Subcutaneous abdominal adipose tissue (tissue), 5 donors: ENCODE measurements around the gene EPG5.

ENCODE experiments used
- H3K27ac ChIP-seq: one replicate; pipeline ENCODE4 v1.7.0; 2013; ENCODE audit warnings: low read depth, mild to moderate bottlenecking, inconsistent platforms, low read length, moderate library complexity
- H3K27me3 ChIP-seq, 5 donors: one replicate each; pipeline ENCODE4 v1.7.0; 2013; ENCODE audit warnings: low read length in 5 of 5, inconsistent platforms in 1 of 5; ENCODE audit not compliant: control insufficient read depth in 5 of 5, insufficient read depth in 4 of 5
- H3K36me3 ChIP-seq, 5 donors: one replicate each; pipeline ENCODE4 v1.7.0; 2013; ENCODE audit warnings: low read length in 5 of 5; ENCODE audit not compliant: control insufficient read depth in 5 of 5, insufficient read depth in 5 of 5
- H3K4me1 ChIP-seq, 5 donors: one replicate each; pipeline ENCODE4 v1.7.0; 2013; ENCODE audit warnings: low read length in 5 of 5, mild to moderate bottlenecking in 3 of 5, moderate library complexity in 1 of 5; ENCODE audit not compliant: control insufficient read depth in 5 of 5, insufficient read depth in 5 of 5
- H3K4me3 ChIP-seq, 5 donors: one replicate each; pipeline ENCODE4 v1.7.0; 2013; ENCODE audit warnings: low read length in 5 of 5, low read depth in 1 of 5
- H3K9ac ChIP-seq, 5 donors: one replicate each; pipeline ENCODE4 v1.7.0; 2013; ENCODE audit warnings: low read length in 5 of 5, mild to moderate bottlenecking in 4 of 5, moderate library complexity in 3 of 5
- H3K9me3 ChIP-seq, 5 donors: one replicate each; pipeline ENCODE4 v1.7.0; 2013; ENCODE audit warnings: low read length in 5 of 5; ENCODE audit not compliant: control insufficient read depth in 5 of 5
- donor health status: healthy.
- donor health status: healthy.
- donor health status: healthy.
- donor health status: healthy.
- donor health status: healthy.

EPG5 gene

DNA sequence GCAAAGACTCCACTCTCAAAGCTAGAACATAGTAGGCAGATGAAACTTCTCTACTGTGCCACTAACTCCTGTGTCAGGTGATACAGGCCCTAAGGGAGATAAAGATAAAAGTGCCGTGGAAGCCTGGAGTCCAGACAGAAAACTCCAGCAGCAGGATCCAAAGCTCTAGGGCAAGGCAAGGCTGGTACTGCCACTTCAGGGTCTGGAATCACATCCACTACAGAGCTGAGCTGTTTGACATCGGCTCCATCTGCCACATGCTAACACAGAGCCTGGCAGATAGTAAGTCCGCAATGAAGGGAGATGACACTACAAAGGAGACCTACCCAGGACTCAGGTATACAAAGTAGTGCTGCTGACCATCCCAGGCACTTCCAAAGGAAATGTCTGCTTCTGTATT lies 34.4 kb downstream of the EPG5 start:
- peaks cover 40 to 65% (median 52%) of the 10 kb centered on the region in 5 donors for H3K36me3 ChIP-seq
- no peaks in the 10 kb centered on the region for H3K4me1 ChIP-seq
- H3K9ac ChIP-seq, result no peak overlapping the region
- no peaks in the 10 kb centered on the region for H3K9me3 ChIP-seq
- H3K27me3 ChIP-seq, result no peaks in the 10 kb centered on the region
- no peak overlapping the region for H3K4me3 ChIP-seq
- H3K27ac ChIP-seq, result no peak overlapping the region

DNA sequence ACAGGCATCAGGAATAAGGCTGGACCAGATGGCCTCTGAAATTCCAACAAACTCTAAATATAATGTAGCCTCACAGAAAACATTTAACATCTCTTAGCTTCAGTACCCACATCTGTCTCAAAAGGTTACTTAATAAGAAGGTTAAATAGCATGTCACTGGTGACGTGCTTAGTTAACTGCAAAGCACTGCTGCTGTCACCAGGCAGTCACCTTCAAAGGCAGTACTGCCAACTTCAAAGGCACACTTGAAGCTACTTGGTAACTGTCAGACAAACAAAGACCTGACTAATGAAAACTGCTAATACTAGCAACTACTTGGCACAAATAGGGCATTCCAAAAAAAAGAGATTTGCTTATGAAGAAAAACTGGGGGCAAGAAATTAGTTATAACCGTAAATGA lies 36.2 kb downstream of the EPG5 start:
- H3K4me1 ChIP-seq, result no peaks in the 10 kb centered on the region
- no peak overlapping the region for H3K4me3 ChIP-seq
- no peak overlapping the region for H3K9ac ChIP-seq
- H3K9me3 ChIP-seq, result no peaks in the 10 kb centered on the region
- H3K27ac ChIP-seq, result no peak overlapping the region
- H3K27me3 ChIP-seq, result no peaks in the 10 kb centered on the region
- H3K36me3 ChIP-seq, result peaks cover 46 to 72% (median 59%) of the 10 kb centered on the region in 5 donors

- Histone ChIP-seq H3K9me3 (no peaks in the 10 kb centered on the region), H3K27ac (no peak overlapping the region), H3K36me3 (peaks cover 56 to 88% (median 73%) of the 10 kb centered on the region in 5 donors), H3K9ac (no peak overlapping the region), H3K27me3 (no peaks in the 10 kb centered on the region), H3K4me3 (no peak overlapping the region), H3K4me1 (no peaks in the 10 kb centered on the region)
These were observed 40.4 kb downstream of the EPG5 start for GRCh38 chr18:45926691-45927090.

DNA sequence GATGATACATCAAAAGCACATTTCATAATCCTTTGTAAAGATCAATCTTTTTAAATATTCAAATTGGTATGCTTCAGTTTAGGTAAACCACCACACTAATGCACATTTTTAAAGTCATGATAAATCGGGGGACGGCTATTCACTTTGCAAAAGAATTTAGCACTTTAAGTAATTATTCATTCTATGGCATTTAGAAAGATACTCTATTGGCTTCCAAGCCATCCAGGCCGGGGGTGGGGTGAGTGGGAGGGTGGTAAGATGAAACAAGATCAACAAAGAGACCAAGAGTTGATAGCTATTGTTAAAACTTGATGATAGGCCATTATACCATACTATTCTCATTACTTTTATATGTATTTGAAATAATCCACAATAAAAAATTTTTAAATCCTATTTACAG lies 41.0 kb downstream of the EPG5 start:
- Histone ChIP-seq H3K27ac (no peak overlapping the region), H3K4me1 (no peaks in the 10 kb centered on the region), H3K4me3 (no peak overlapping the region), H3K27me3 (no peaks in the 10 kb centered on the region), H3K36me3 (peaks cover 58 to 87% (median 76%) of the 10 kb centered on the region in 5 donors), H3K9ac (no peak overlapping the region), H3K9me3 (no peaks in the 10 kb centered on the region)

DNA sequence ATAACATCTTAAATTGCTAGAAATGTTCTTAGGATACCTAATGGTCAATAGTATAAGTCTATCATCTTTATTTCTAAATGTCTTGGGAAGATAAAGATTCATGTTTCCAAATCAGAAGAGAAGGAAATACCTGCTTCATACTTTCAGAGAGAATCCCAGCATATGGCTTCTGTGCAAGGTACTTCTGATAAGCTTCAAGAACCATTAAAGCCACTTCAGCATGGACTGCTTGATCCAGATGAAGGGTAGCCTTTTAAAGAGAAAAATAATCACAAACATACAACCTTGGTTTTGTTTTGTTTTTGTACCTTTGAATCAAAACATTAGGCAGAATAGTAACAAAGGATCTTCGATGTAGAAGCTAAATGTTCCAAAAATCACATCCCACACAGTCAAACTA lies 44.0 kb downstream of the EPG5 start:
- Histone ChIP-seq H3K4me3 (no peak overlapping the region), H3K4me1 (peaks cover 0 to 10% (median 8%) of the 10 kb centered on the region in 5 donors), H3K27me3 (no peaks in the 10 kb centered on the region), H3K27ac (no peak overlapping the region), H3K9me3 (no peaks in the 10 kb centered on the region), H3K9ac (no peak overlapping the region), H3K36me3 (peaks cover 38 to 74% (median 60%) of the 10 kb centered on the region in 5 donors)

GRCh38 chr18:45920367-45920766 lies 46.8 kb downstream of the EPG5 start:
- Histone ChIP-seq H3K4me1 (peaks cover 0 to 10% (median 8%) of the 10 kb centered on the region in 5 donors), H3K27ac (no peak overlapping the region), H3K9me3 (no peaks in the 10 kb centered on the region), H3K36me3 (peaks cover 46 to 79% (median 68%) of the 10 kb centered on the region in 5 donors), H3K27me3 (no peaks in the 10 kb centered on the region), H3K4me3 (no peak overlapping the region), H3K9ac (no peak overlapping the region)

- peaks cover 44 to 76% (median 67%) of the 10 kb centered on the region in 5 donors for H3K36me3 ChIP-seq
- no peaks in the 10 kb centered on the region for H3K9me3 ChIP-seq
- H3K9ac ChIP-seq, result no peak overlapping the region
- H3K27ac ChIP-seq, result no peak overlapping the region
- H3K4me3 ChIP-seq, result no peak overlapping the region
- no peaks in the 10 kb centered on the region for H3K27me3 ChIP-seq
- peaks cover 0 to 10% (median 8%) of the 10 kb centered on the region in 5 donors for H3K4me1 ChIP-seq
These were observed 50.8 kb downstream of the EPG5 start for GRCh38 chr18:45916302-45916701.

DNA sequence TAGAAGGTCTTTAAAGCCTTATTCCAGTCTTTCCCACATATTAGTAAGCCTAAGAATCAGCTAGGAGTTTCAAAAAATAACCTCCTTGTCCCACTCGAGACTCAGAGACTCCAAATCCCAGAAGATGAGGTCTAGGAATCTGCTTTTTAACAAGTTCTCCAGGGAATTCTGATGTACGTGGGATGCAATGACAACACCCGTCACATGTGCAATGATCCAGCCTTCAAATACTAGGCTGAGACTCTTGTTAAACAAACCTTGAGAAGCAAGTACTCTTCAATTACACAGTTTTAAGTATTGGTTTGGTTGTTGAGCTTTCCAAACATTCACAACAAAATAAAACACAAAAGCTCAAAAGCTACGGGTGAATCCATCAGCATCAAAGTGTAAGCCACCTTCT lies 53.9 kb downstream of the EPG5 start:
- H3K4me1 ChIP-seq, result no peaks in the 10 kb centered on the region
- no peak overlapping the region for H3K9ac ChIP-seq
- no peaks in the 10 kb centered on the region for H3K9me3 ChIP-seq
- no peak overlapping the region for H3K27ac ChIP-seq
- no peaks in the 10 kb centered on the region for H3K27me3 ChIP-seq
- H3K4me3 ChIP-seq, result no peak overlapping the region
- H3K36me3 ChIP-seq, result peaks cover 47 to 87% (median 71%) of the 10 kb centered on the region in 5 donors

DNA sequence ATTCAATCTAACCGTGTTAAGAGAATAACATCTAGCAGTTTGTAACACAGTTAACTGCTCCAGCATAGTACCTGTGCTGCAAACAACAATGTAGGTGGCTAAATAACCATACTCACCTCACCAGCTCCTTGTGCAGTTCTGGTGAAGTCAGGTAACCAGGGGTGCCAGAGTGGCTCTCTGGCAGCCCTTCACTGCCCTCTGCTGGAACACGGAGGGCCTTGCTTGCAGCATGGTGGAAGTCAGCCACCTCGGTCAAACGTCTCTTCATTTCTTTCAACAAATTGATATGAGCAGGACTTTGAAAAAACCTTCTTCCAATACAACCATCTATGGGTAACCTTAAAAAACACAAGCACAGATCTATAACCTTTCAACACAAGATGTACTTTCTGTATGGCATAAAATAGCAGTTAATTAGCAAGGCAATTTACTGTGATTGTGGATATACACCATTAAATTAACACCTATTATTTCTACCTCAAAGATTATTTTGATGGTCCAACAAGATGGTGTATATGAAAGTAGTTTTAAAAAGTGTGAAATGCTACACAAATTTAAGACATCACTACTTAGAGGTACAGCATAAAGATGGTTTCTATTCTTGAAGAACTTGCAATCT lies 56.6 kb downstream of the EPG5 start:
- Histone ChIP-seq H3K9me3 (no peaks in the 10 kb centered on the region), H3K9ac (no peak overlapping the region), H3K36me3 (peaks cover 47 to 87% (median 70%) of the 10 kb centered on the region in 5 donors), H3K4me1 (no peaks in the 10 kb centered on the region), H3K4me3 (no peak overlapping the region), H3K27ac (no peak overlapping the region), H3K27me3 (no peaks in the 10 kb centered on the region)

GRCh38 chr18:45901654-45902210 lies 65.4 kb downstream of the EPG5 start:
- Histone ChIP-seq H3K4me1 (no peaks in the 10 kb centered on the region), H3K27me3 (no peaks in the 10 kb centered on the region), H3K36me3 (peaks cover 44 to 77% (median 64%) of the 10 kb centered on the region in 5 donors), H3K9ac (no peak overlapping the region), H3K27ac (no peak overlapping the region), H3K9me3 (no peaks in the 10 kb centered on the region), H3K4me3 (no peak overlapping the region)
